Adrenal gland (tissue), 12 donors: ENCODE measurements around the gene DNAH8. TPM values are rescaled to one million over a fixed set of nuclear protein-coding genes. Genes with fewer than 3 reads are reported as not detected.

ENCODE experiments used
- DNase-seq, 7 donors: peaks; one replicate each; pipeline ENCODE4 v3.0.0-alpha.2; 2019 to 2020
- H3K27ac ChIP-seq, 5 donors: fragments of 200-600 bp; sonication (generic) in 4 of 5; 1 replicate in 3 of 5; 2 replicates in 2 of 5; pipeline versions ENCODE4 v1.5.1 to v1.8.0; 2016 to 2020; ENCODE audit warnings: mild to moderate bottlenecking in 1 of 5
- H3K27me3 ChIP-seq: fragments of 200-600 bp; 2 replicates; pipeline ENCODE4 v1.8.0; 2021
- H3K36me3 ChIP-seq, 2 donors: fragments of 200-600 bp; replicated peaks in 1 of 2; 1 replicate in 1 of 2; 2 replicates in 1 of 2; pipeline versions ENCODE4 v1.5.1 to v1.8.0; 2018 to 2022
- H3K4me1 ChIP-seq, 2 donors: fragments of 200-600 bp; replicated peaks in 1 of 2; 1 replicate in 1 of 2; 2 replicates in 1 of 2; pipeline versions ENCODE4 v1.5.1 to v1.8.0; 2018 to 2021
- H3K4me3 ChIP-seq, 4 donors: fragments of 200-600 bp; sonication (generic) in 3 of 4; one replicate each; pipeline ENCODE4 v1.5.1; 2016 to 2018
- H3K9me3 ChIP-seq, 3 donors: fragments of 200-600 bp; sonication (generic) in 1 of 3; replicated peaks in 1 of 3; 1 replicate in 2 of 3; 2 replicates in 1 of 3; pipeline versions ENCODE4 v1.5.1 to v1.8.0; 2016 to 2021
- POLR2A ChIP-seq, 2 donors: fragments of 450-650 bp; IDR thresholded peaks; one replicate each; pipeline ENCODE4 v1.6.1; 2017; ENCODE audit warnings: antibody characterized with exemption in 2 of 2, mild to moderate bottlenecking in 2 of 2, moderate library complexity in 1 of 2
- WGBS, 4 donors: extraction: QIAGEN DNeasy Blood & Tissue Kit in 2 of 4; methylation state at CpG; one replicate each; pipeline versions ENCODE4 v1.1.5 to v1.1.7; 2013 to 2017; 5-methylcytosine and 5-hydroxymethylcytosine counted together
- intact Hi-C, 2 donors: fragments of 100-400 bp; cut with DNase I; formaldehyde crosslinking; loops; one replicate each; pipeline versions ENCODE4 v1.14.1 to v1.15.0; 2022 to 2023
- polyA plus RNA-seq, 3 donors: library from polyadenylated mRNA; stranded (reverse); fragments of 200-250 nt in 2 of 3; fragments of 350-450 nt in 1 of 3; fragmentation: Illumina TruSeq in 1 of 3; extraction: RNeasy Lipid Tissue Mini Kit (QIAGEN cat#74804) in 1 of 3; gene quantifications; one replicate each; pipeline ENCODE4 v1.2.3, GENCODE V29; 2013 to 2014
- total RNA-seq, 9 donors: library from RNA; depleted of rRNA in 4 of 9; stranded (reverse); fragments of >200 nt in 4 of 9; fragments of 120-200 nt in 1 of 9; fragmentation: NEBNext Ultra II Directional in 1 of 9; extraction: Animal tissue kit (Norgen Biotek cat#: 25700) in 1 of 9; gene quantifications; one replicate each; pipeline versions ENCODE4 v1.1.0 to v1.2.4, GENCODE V29; 2013 to 2023
- TF ChIP-seq, protein P1 (sequence below), 6 experiments: fragments of 450-650 bp in 4 of 6; fragments of 200-600 bp in 2 of 6; sonication (generic) in 1 of 6; IDR thresholded peaks; 1 replicate in 5 of 6; 2 replicates in 1 of 6; pipeline versions ENCODE4 v1.5.1 to v1.8.0; 2016 to 2021; ENCODE audit warnings: antibody characterized with exemption in 6 of 6, mild to moderate bottlenecking in 2 of 6, moderate library complexity in 1 of 6
- donor health status: healthy with polysubstance abuse.
- donor health status: Bipolar disorder and iron deficiency.
- donor health status: DM: yes; HTN: yes; CAD: no.
- donor health status: DM: no; HTN: no; CAD: no.
- donor health status: DM: no; HTN: no; CAD: no.
- donor health status: DM: yes; HTN: yes; CAD: no.

Gene DNAH8
- total and polyA plus RNA-seq, 12 donors: under 0.01 to 0.02 TPM; not detected in 10

DNA sequence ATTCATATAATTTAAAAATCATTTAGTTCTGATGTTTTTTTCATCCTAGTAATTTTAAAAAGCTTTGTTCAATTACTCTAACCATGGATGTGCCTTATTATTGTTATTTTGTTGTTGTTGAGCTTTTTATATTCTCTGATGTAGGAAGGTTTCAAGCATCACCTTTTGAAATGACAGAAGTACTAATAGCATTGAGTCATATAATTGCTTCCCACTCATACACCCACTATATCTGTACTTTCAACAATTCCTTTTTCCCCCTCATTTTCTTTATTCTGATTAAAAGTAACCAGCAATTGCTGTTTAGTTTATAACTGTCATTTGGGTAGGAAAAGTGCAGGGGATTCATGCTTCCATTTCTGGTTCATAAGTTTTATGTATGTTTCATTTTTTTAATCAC lies 38.6 kb downstream of the DNAH8 start:
- no peaks in the 10 kb centered on the region for H3K36me3 ChIP-seq
- H3K27ac ChIP-seq: no peak overlapping the region
- H3K27me3 ChIP-seq: no peaks in the 10 kb centered on the region
- intact Hi-C loops: no loop called here
- TF ChIP-seq, protein P1, sequence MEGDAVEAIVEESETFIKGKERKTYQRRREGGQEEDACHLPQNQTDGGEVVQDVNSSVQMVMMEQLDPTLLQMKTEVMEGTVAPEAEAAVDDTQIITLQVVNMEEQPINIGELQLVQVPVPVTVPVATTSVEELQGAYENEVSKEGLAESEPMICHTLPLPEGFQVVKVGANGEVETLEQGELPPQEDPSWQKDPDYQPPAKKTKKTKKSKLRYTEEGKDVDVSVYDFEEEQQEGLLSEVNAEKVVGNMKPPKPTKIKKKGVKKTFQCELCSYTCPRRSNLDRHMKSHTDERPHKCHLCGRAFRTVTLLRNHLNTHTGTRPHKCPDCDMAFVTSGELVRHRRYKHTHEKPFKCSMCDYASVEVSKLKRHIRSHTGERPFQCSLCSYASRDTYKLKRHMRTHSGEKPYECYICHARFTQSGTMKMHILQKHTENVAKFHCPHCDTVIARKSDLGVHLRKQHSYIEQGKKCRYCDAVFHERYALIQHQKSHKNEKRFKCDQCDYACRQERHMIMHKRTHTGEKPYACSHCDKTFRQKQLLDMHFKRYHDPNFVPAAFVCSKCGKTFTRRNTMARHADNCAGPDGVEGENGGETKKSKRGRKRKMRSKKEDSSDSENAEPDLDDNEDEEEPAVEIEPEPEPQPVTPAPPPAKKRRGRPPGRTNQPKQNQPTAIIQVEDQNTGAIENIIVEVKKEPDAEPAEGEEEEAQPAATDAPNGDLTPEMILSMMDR (IDR thresholded peaks at IDR 0.05): no peak
- no peak for TF ChIP-seq POLR2A (IDR thresholded peaks at IDR 0.05)
- no peak for DNase-seq
- H3K9me3 ChIP-seq: no peaks in the 10 kb centered on the region
- H3K4me3 ChIP-seq: no peak overlapping the region
- no peaks in the 10 kb centered on the region for H3K4me1 ChIP-seq

DNA sequence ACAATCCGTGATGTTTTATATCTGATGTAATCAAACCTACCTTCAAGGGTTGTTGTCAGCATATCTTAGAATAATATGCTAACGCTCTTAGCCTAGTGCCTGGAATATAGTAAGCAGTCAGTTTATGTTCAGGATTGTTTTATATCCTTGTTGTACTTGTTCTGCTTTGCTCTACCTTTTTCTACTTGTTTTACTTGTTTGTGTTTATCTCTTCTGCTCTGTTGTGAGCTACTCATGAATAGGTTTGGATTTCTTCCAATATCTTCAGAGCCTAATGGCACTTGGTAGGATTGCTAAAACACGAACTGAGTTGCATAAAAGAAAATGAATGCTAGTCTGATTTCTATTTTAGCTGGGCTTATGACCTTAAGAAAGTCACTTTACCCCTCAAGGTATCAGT lies 40.1 kb downstream of the DNAH8 start:
- H3K27me3 ChIP-seq: no peaks in the 10 kb centered on the region
- no peaks in the 10 kb centered on the region for H3K4me1 ChIP-seq
- no peak overlapping the region for H3K4me3 ChIP-seq
- H3K9me3 ChIP-seq: no peaks in the 10 kb centered on the region
- no peak for DNase-seq
- no peaks in the 10 kb centered on the region for H3K36me3 ChIP-seq
- 54 to 72% (median 66%) methylated on average over 3 of the region's 3 CpGs for WGBS, 4 donors
- intact Hi-C loops: no loop called here
- H3K27ac ChIP-seq: no peak overlapping the region
- no peak for TF ChIP-seq POLR2A (IDR thresholded peaks at IDR 0.05)

DNA sequence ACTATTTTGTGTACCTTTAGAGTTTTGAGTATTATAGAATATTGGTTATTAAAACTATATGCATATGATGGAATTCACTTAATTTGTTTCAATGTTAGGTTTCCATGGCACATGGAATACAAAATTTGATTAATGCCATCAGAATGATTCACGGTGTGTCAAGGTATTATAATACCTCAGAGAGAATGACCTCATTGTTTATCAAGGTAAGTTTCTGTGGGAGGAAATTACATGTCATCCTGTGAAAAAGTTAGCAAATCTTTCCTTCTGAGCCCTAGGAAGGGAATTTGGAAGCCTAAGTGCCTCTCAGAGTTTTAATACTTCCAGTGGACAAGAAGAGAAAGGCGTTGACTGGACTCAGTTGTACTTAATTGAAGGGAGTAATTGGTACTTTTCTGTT lies 40.8 kb downstream of the DNAH8 start:
- H3K9me3 ChIP-seq: no peaks in the 10 kb centered on the region
- no peaks in the 10 kb centered on the region for H3K27me3 ChIP-seq
- no peak overlapping the region for H3K4me3 ChIP-seq
- no peak overlapping the region for H3K27ac ChIP-seq
- H3K36me3 ChIP-seq: no peaks in the 10 kb centered on the region
- WGBS, 4 donors: 87 to 91% (median 88%) methylated on average over 2 of the region's 2 CpGs
- H3K4me1 ChIP-seq: no peaks in the 10 kb centered on the region
- intact Hi-C loops: no loop called here
- TF ChIP-seq, protein P1 (IDR thresholded peaks at IDR 0.05): no peak
- no peak for TF ChIP-seq POLR2A (IDR thresholded peaks at IDR 0.05)
- DNase-seq: no peak

DNA sequence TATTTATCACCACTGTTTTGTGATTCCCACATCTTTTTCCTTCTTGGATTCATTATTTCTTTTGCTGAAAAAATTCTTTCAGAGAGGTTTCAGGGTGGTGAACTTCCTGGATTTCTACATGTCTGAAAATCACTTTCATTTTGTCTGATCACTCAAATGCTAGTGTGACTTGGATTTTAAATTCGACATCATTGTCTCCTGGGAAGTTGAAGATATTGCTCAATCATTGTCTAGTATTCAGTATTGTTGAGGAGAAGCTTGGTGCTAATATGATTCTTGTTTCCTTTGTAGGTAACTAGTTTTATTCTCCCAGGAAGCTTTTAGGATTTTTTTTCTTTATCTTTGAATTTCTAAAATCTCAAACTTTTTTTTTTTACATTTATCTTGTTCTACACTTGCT lies 45.0 kb downstream of the DNAH8 start:
- Histone ChIP-seq H3K27ac (no peak overlapping the region), H3K36me3 (no peaks in the 10 kb centered on the region), H3K4me1 (no peaks in the 10 kb centered on the region), H3K27me3 (no peaks in the 10 kb centered on the region), H3K9me3 (no peaks in the 10 kb centered on the region), H3K4me3 (no peak overlapping the region)
- no peak for DNase-seq
- intact Hi-C loops: no loop called here
- TF ChIP-seq, protein P1 (IDR thresholded peaks at IDR 0.05): no peak
- no peak for TF ChIP-seq POLR2A (IDR thresholded peaks at IDR 0.05)
- 71 to 88% (median 76%) methylated on average over 1 of the region's 1 CpG for WGBS, 4 donors

DNA sequence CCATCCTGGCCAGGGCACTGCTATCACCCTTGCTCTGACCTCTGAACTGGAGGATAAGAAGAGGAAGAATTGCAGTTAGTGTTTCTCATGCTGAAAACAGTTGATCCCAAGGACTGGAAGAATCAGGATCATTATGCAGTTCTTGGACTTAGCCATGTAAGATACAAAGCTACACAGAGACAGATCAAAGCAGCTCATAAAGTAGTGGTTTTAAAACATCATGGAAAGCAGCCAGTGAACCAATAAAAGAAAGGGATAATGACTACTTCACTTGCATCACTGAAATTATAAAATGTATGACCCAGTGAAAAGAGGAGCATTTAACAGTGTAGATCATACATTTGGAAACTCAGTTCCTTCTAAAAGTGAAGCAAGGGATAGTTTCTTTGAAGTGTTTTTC lies 47.7 kb downstream of the DNAH8 start:
- H3K4me3 ChIP-seq: no peak overlapping the region
- intact Hi-C loops: no loop called here
- DNase-seq: no peak
- no peaks in the 10 kb centered on the region for H3K36me3 ChIP-seq
- TF ChIP-seq, protein P1 (IDR thresholded peaks at IDR 0.05): no peak
- no peak for TF ChIP-seq POLR2A (IDR thresholded peaks at IDR 0.05)
- H3K27me3 ChIP-seq: no peaks in the 10 kb centered on the region
- no peak overlapping the region for H3K27ac ChIP-seq
- H3K9me3 ChIP-seq: no peaks in the 10 kb centered on the region
- H3K4me1 ChIP-seq: no peaks in the 10 kb centered on the region
